ENCODE measurements around the gene THEM5.

Gene THEM5

DNA sequence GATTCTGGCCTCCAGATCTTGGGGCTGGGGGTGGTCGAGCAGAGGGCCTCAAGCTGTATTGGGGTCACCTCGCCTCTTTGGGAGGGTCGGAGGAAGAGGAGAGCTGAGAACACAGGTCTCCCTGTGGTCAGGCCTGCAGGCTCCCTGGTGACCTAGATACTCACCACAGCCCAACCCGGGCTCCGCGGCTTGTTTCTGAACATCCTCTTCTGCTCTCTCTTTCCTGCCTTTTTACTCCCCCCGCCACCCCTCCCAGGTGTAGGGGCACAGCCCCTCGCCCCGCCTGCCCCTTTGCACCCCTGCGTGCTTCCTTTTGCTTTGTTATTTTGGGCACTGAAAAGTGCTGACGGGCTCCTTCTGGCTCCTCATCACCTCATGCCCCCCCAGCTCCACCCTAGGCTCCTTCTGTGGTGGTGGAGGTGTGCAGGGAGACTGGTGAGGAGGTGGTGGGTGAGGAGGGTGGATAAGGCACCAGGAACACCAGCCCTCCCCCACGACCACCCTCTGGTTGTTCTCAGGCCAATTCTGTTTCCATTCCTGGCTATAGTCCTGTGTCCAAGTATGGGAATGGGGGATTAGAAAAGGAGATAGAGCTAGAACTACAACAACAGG lies 37.7 kb downstream of the THEM5 start:
- H3K27ac ChIP-seq: no peak overlapping the region
- TF ChIP-seq, protein P1, sequence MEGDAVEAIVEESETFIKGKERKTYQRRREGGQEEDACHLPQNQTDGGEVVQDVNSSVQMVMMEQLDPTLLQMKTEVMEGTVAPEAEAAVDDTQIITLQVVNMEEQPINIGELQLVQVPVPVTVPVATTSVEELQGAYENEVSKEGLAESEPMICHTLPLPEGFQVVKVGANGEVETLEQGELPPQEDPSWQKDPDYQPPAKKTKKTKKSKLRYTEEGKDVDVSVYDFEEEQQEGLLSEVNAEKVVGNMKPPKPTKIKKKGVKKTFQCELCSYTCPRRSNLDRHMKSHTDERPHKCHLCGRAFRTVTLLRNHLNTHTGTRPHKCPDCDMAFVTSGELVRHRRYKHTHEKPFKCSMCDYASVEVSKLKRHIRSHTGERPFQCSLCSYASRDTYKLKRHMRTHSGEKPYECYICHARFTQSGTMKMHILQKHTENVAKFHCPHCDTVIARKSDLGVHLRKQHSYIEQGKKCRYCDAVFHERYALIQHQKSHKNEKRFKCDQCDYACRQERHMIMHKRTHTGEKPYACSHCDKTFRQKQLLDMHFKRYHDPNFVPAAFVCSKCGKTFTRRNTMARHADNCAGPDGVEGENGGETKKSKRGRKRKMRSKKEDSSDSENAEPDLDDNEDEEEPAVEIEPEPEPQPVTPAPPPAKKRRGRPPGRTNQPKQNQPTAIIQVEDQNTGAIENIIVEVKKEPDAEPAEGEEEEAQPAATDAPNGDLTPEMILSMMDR (conservative IDR thresholded peaks at IDR 0.05): no peak

DNA sequence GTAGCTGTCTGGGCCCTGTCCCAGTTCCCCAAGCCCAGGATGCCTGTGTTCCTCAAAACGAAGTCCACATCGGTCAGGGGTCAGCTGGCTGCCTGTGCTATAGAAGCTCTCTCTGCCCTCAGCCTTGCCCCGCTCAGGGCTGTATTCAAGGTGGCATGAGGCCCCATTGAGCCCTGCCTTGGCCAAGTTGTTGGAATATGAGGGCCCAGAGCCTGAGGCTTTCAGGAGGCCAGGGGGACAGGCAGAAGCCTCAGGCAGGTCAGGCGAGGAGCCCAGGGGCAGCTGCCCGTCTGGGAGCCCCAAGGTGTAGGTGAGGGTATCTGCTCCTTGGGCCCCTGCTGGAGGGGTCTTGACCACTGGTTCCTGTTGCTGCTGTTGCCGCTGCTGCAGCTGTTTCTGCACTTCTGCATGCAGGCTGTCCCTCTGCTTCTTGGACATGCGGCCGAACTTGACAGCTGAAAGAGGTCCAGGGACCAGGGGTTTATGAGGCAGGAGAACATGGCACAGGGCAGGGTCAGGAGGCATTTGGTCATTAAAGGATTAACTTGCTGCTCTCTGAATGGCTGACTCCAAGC lies 38.5 kb downstream of the THEM5 start:
- TF ChIP-seq, protein P1 (conservative IDR thresholded peaks at IDR 0.05): no peak
- no peak overlapping the region for H3K27ac ChIP-seq

DNA sequence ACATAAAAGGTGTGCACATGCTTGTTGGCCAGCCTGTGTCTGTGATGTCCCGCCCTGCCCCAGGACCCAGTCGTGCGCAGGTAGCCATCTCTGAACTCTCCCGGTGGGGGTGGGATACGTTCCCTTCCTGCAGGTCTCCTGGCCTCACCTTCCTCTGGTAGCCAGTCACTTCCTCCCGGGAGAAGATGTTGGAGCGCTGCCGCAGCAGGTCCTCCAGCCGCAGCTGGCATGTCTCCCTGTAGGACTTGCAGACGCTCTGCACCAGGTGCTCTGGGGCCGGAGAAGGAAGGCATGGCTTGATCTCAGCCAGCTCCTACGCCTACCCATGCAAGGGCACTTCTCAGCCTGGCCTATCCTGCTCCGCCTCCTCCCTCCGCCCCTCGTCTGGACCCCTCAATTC lies 39.1 kb downstream of the THEM5 start:
- TF ChIP-seq, protein P1 (conservative IDR thresholded peaks at IDR 0.05): no peak
- H3K27ac ChIP-seq: no peak overlapping the region

DNA sequence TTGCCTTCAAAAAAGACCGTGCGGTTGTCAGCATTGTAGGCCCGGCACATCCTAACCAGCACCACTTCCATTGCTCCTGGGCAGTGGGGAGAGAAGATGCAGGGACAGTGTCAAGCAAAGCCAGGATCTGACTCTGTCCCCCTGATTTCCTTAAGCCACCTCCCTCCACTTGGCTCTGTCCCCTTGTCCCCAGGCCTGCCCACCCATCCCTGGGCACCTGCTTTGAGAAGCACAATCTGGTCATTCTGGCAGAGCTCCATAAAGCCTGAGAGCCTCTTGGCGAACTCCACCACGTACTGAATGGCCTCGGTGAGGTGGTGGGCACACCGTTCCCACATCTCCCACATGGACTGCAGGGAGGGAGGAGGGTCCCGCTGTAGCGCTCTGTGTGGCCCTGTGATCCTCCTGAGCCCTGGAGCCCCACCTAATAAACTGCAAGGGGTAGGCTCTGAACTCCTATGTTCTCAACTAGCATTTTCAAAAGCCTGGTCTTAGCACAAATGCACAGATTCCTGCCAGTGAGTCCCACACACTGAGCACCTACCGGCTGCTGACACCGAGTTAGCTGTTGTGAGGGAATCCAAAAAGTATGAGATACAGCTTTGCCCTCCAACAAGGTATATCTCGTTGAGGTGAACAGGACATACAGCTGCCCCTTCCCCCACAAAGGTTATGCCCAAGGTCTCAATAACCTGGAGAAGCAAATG lies 40.1 kb downstream of the THEM5 start:
- no peak overlapping the region for H3K27ac ChIP-seq
- TF ChIP-seq, protein P1 (conservative IDR thresholded peaks at IDR 0.05): no peak

DNA sequence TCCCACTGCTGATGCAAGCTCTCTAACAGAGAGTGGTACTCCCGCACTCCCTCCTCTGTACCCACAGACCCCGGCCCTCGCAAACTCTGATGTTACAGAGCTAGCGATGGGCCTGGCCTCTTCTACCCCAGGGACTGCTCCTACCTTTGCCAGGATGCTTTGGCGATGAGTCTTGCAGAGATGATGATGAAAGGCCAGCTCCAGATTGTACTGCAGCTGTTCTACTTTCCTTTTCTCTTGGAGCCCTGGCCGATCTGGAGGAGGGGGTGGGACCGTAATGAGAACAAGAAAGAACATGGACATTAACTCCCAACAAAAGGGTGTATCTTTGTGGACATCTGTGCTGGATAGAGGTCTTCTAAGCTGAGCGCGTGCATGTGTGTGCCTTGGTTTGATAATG lies 42.3 kb downstream of the THEM5 start:
- no peak overlapping the region for H3K27ac ChIP-seq
- TF ChIP-seq, protein P1 (conservative IDR thresholded peaks at IDR 0.05): no peak

DNA sequence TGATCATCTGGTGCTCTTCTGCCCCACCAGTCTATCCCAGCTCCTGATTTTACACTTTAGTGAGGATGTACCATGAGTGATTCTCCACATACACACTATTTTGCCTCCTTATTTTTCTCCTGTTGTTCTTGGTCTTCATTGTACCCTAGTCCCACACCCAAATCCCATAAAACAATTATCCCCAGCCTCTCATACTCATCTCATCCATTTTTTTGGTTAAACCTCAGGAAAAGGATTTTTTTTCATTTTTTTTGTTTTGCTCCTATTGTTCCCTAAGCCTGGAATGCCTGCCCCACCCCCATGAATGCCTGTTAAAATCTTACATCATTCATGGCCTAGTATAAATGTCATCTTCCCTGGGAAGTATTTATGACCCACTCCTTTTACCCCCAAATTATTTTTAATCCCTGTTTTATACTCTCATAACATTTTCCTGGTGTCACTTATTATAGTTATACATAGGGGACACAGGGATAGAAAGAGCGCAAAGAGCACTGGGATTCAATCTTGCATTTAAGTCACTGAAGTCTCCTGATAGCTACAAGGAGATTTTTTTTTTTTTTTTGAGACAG lies 43.4 kb downstream of the THEM5 start:
- H3K27ac ChIP-seq: no peak overlapping the region
- TF ChIP-seq, protein P1 (conservative IDR thresholded peaks at IDR 0.05): no peak

DNA sequence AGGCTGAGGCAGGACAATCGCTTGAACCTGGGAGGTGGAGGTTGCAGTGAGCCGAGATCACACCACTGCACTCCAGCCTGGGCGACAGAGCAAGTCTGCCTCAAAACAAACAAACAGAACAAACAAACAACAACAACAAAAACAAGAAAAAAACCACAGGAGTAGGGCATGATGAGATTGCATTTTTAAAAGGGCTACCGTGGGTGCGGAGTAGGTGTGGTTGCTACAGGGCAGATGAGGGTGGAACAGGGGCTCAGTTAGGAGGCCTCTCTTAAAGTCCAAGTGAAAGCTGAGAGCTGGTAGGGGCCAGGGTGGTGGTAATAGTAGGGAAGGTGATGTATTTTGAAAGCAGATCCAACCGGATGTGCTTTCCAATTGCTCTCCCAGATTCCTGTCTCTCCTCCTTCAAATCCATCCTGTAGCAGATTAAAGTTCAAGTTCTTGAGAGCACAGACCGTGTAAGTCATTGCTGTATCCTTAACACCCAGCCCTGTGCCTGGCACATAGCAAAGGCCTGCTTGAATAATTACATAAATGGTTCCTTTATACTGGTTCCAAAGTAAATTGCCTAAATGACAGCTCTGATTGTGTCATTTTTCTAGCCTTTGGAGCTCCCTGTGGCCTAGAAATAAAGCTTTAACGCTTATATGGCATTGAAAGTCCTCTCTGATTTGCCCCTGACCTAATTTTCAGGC lies 44.1 kb downstream of the THEM5 start:
- no peak overlapping the region for H3K27ac ChIP-seq
- TF ChIP-seq, protein P1 (conservative IDR thresholded peaks at IDR 0.05): no peak

Data from VCaP (cell line).